Activated T-cell treated with anti-CD3 and anti-CD28 coated beads, Interleukin-2, amount 50 U/mL, for 1 hour (primary cell): ENCODE measurements around the gene AMBP.

Experiments used
- DNase-seq: peaks from one replicate; pipeline ENCODE4 v3.0.0-alpha.2; 2020

Gene AMBP

GRCh38 chr9:114078021-114078780 is at the start of gene AMBP:
Gene AMBP (minus strand): TSS chr9:114078300. CDS start chr9:114078209, 91 bp downstream.
- no peak for DNase-seq

- no peak for DNase-seq
These were observed 48.4 kb upstream of the AMBP start for GRCh38 chr9:114126247-114127060.

- DNase-seq, result no peak
These were observed 47.4 kb upstream of the AMBP start for GRCh38 chr9:114125476-114126013.

- DNase-seq, result no peak
These were observed 46.8 kb upstream of the AMBP start for GRCh38 chr9:114124666-114125475.

GRCh38 chr9:114124138-114124537 is 46.0 kb upstream of the AMBP start:
- DNase-seq, result no peak

- DNase-seq, result no peak
These were observed 45.2 kb upstream of the AMBP start for GRCh38 chr9:114123031-114123977.

- no peak for DNase-seq
These were observed 44.3 kb upstream of the AMBP start for GRCh38 chr9:114122136-114123027.

GRCh38 chr9:114121227-114122135 is 43.4 kb upstream of the AMBP start:
- DNase-seq, result no peak

- no peak for DNase-seq
These were observed 42.3 kb upstream of the AMBP start for GRCh38 chr9:114120192-114121014.

GRCh38 chr9:114119242-114120191 is 41.4 kb upstream of the AMBP start:
- DNase-seq, result no peak

- DNase-seq, result no peak
These were observed 40.1 kb upstream of the AMBP start for GRCh38 chr9:114117996-114118830.

GRCh38 chr9:114117614-114117995 is 39.5 kb upstream of the AMBP start:
- DNase-seq, result no peak

- no peak for DNase-seq
These were observed 38.1 kb upstream of the AMBP start for GRCh38 chr9:114116126-114116747.

GRCh38 chr9:114115654-114116125 is 37.6 kb upstream of the AMBP start:
- no peak for DNase-seq

GRCh38 chr9:114114364-114114763 is 36.3 kb upstream of the AMBP start:
- no peak for DNase-seq
